Suprapubic skin (tissue), 4 donors: Measurements from ENCODE around the gene CBFA2T2. TPM values are rescaled to one million over a fixed set of nuclear protein-coding genes. Genes with fewer than 3 reads are reported as not detected.

Source experiments
- DNase-seq, 2 donors: peaks; one replicate each; pipeline ENCODE4 v3.0.0-alpha.2; 2019; ENCODE audit warnings: low spot score in 2 of 2
- H3K27ac ChIP-seq: fragments of 200-600 bp; sonication (generic); one replicate; pipeline ENCODE4 v1.5.1; 2019
- H3K27me3 ChIP-seq: fragments of 200-600 bp; sonication (generic); one replicate; pipeline ENCODE4 v1.5.1; 2019
- H3K36me3 ChIP-seq: fragments of 200-600 bp; sonication (generic); one replicate; pipeline ENCODE4 v1.5.1; 2019
- H3K4me1 ChIP-seq: fragments of 200-600 bp; sonication (generic); one replicate; pipeline ENCODE4 v1.5.1; 2019
- H3K4me3 ChIP-seq: fragments of 200-600 bp; sonication (generic); one replicate; pipeline ENCODE4 v1.5.1; 2019; ENCODE audit warnings: mild to moderate bottlenecking
- H3K9me3 ChIP-seq: fragments of 200-600 bp; sonication (generic); one replicate; pipeline ENCODE4 v1.5.1; 2019
- CTCF ChIP-seq, 2 donors: fragments of 200-600 bp in 1 of 2; fragments of 450-650 bp in 1 of 2; sonication (generic) in 1 of 2; IDR thresholded peaks; one replicate each; pipeline ENCODE4 v1.5.1; 2016 to 2019; ENCODE audit warnings: antibody characterized with exemption in 2 of 2, mild to moderate bottlenecking in 1 of 2, moderate library complexity in 1 of 2
- EP300 ChIP-seq: sonication (generic); formaldehyde crosslinking; IDR thresholded peaks from one replicate; pipeline ENCODE4 v1.6.1; 2017; ENCODE audit warnings: antibody characterized with exemption
- POLR2A ChIP-seq, 2 donors: fragments of 450-650 bp; IDR thresholded peaks; one replicate each; pipeline ENCODE4 v1.6.1; 2017; ENCODE audit warnings: antibody characterized with exemption in 2 of 2, mild to moderate bottlenecking in 2 of 2, moderate library complexity in 2 of 2
- POLR2AphosphoS5 ChIP-seq, 3 donors: sonication (generic); formaldehyde crosslinking; IDR thresholded peaks; one replicate each; pipeline ENCODE4 v1.6.1; 2017; ENCODE audit warnings: antibody characterized with exemption in 3 of 3
- WGBS: methylation state at CpG from one replicate; pipeline ENCODE4 v1.1.5; 2018; 5-methylcytosine and 5-hydroxymethylcytosine counted together
- total RNA-seq, 4 donors: library from RNA; depleted of rRNA; stranded (reverse); fragments of >200 nt; gene quantifications; one replicate each; pipeline ENCODE4 v1.1.0, GENCODE V29; 2016

CBFA2T2 gene
- total RNA-seq, 4 donors from 2014 or later: 20.9 to 36.7 (median 26.1) TPM

GRCh38 chr20:33515569-33516216, 25.8 kb downstream of the CBFA2T2 start:
- Histone ChIP-seq H3K27ac (no peak overlapping the region), H3K36me3 (no peaks in the 10 kb centered on the region), H3K4me1 (peaks cover 5% of the 10 kb centered on the region), H3K4me3 (no peak overlapping the region), H3K27me3 (no peaks in the 10 kb centered on the region), H3K9me3 (no peaks in the 10 kb centered on the region)
- DNase-seq: no peak
- whole genome bisulfite sequencing: 87% methylated on average over 11 of the region's 11 CpGs
- no peak for TF ChIP-seq POLR2AphosphoS5 (IDR thresholded peaks at IDR 0.05)

GRCh38 chr20:33516882-33517281, 27.0 kb downstream of the CBFA2T2 start:
- no peak for DNase-seq
- no peaks in the 10 kb centered on the region for H3K27me3 ChIP-seq
- H3K4me3 ChIP-seq: no peak overlapping the region
- no peak for TF ChIP-seq CTCF (IDR thresholded peaks at IDR 0.05)
- TF ChIP-seq EP300: no peak
- TF ChIP-seq POLR2A (IDR thresholded peaks at IDR 0.05): no peak
- TF ChIP-seq POLR2AphosphoS5 (IDR thresholded peaks at IDR 0.05): no peak
- H3K27ac ChIP-seq: no peak overlapping the region
- WGBS: 20% methylated on average over 1 of the region's 1 CpG
- no peaks in the 10 kb centered on the region for H3K36me3 ChIP-seq
- H3K9me3 ChIP-seq: no peaks in the 10 kb centered on the region
- H3K4me1 ChIP-seq: peaks cover 5% of the 10 kb centered on the region

DNA sequence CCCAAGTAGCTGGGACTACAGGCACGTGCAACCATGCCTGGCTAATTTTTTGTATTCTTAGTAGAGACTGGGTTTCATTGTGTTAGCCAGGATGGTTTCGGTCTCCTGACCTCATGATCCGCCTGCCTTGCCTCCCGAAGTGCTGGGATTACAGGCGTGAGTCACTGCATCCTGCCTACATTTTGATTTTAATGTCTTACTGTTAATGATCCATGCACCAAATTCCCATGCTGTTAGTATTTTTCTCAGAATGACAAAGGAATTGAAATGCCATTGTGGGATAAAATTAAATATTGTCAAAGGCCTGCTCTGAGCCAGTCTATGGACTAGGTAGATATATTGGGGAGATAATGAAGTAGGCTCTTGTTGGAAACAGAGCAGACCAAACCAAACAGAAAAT, 28.2 kb downstream of the CBFA2T2 start:
- WGBS: 59% methylated on average over 5 of the region's 5 CpGs
- peaks cover 5% of the 10 kb centered on the region for H3K4me1 ChIP-seq
- TF ChIP-seq CTCF (IDR thresholded peaks at IDR 0.05): no peak
- TF ChIP-seq POLR2A (IDR thresholded peaks at IDR 0.05): no peak
- TF ChIP-seq EP300: no peak
- TF ChIP-seq POLR2AphosphoS5 (IDR thresholded peaks at IDR 0.05): no peak
- DNase-seq: no peak
- H3K27me3 ChIP-seq: no peaks in the 10 kb centered on the region
- H3K9me3 ChIP-seq: no peaks in the 10 kb centered on the region
- no peaks in the 10 kb centered on the region for H3K36me3 ChIP-seq
- no peak overlapping the region for H3K27ac ChIP-seq
- H3K4me3 ChIP-seq: no peak overlapping the region

DNA sequence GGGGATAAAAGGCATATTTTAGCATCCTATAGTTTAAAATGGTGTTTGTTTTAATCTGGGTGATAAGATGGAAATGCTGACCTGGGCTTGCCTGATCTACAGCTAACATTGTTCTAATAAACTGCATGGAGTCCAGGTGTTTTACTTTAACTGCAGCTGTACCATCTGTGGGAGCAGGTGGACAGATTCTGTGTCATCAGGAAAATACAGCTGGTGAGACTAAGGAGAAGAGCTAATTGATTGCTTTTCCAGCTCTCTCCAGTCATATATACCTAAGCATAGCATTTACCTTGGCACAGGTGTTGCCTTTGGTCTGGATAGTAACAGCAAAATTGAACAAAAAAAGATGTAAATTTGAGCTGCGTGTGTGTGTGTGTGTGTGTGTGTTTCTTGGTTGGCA, 31.6 kb downstream of the CBFA2T2 start:
- DNase-seq: no peak
- WGBS: 55% methylated on average over 1 of the region's 1 CpG
- H3K9me3 ChIP-seq: no peaks in the 10 kb centered on the region
- H3K4me1 ChIP-seq: peaks cover 11% of the 10 kb centered on the region
- H3K4me3 ChIP-seq: no peak overlapping the region
- H3K27me3 ChIP-seq: no peaks in the 10 kb centered on the region
- H3K27ac ChIP-seq: no peak overlapping the region
- TF ChIP-seq EP300 (no peak), POLR2A (IDR thresholded peaks at IDR 0.05) (no peak), CTCF (IDR thresholded peaks at IDR 0.05) (no peak), POLR2AphosphoS5 (IDR thresholded peaks at IDR 0.05) (no peak)
- H3K36me3 ChIP-seq: no peaks in the 10 kb centered on the region

- Histone ChIP-seq H3K9me3 (no peaks in the 10 kb centered on the region), H3K27ac (no peak overlapping the region), H3K36me3 (no peaks in the 10 kb centered on the region), H3K4me3 (no peak overlapping the region), H3K27me3 (no peaks in the 10 kb centered on the region), H3K4me1 (peaks cover 6% of the 10 kb centered on the region)
- 66% methylated on average over 3 of the region's 3 CpGs for WGBS
- no peak for TF ChIP-seq POLR2A (IDR thresholded peaks at IDR 0.05)
- no peak for TF ChIP-seq CTCF (IDR thresholded peaks at IDR 0.05)
- TF ChIP-seq POLR2AphosphoS5 (IDR thresholded peaks at IDR 0.05): no peak
- TF ChIP-seq EP300: no peak
- DNase-seq: no peak
These were observed 32.4 kb downstream of the CBFA2T2 start for GRCh38 chr20:33522256-33522820.
